Measurements from ENCODE around the gene ANXA5.

Gene ANXA5

GRCh38 chr4:121654738-121655137 is 42.0 kb downstream of the ANXA5 start:
- Histone ChIP-seq H3K4me3 (no peak overlapping the region), H3K27ac (no peak overlapping the region)

- H3K4me3 ChIP-seq: no peak overlapping the region
- no peak overlapping the region for H3K27ac ChIP-seq
These were observed 42.8 kb downstream of the ANXA5 start for GRCh38 chr4:121653986-121654385.

GRCh38 chr4:121653214-121653613 is 43.6 kb downstream of the ANXA5 start:
- Histone ChIP-seq H3K4me3 (no peak overlapping the region), H3K27ac (no peak overlapping the region)

DNA sequence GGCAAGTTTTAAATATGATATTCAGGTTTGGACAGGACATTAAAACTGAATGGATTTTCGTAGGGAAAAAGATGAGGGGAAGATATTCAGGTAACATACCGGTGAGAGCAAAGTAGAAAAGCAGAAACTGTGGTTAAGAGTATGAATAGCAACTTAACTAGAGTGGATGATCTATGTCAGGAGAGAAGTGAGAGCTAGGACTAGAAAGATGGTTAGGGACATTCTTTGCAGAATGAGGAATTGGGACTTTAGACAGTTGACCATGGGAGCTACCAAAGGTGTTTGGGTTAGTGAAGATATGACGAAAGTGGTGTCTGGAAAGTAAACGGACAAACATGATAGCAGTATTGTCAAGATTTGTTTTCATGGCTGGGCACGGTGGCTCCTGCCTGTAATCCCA is 45.2 kb downstream of the ANXA5 start:
- no peak overlapping the region for H3K27ac ChIP-seq
- H3K4me3 ChIP-seq: no peak overlapping the region

DNA sequence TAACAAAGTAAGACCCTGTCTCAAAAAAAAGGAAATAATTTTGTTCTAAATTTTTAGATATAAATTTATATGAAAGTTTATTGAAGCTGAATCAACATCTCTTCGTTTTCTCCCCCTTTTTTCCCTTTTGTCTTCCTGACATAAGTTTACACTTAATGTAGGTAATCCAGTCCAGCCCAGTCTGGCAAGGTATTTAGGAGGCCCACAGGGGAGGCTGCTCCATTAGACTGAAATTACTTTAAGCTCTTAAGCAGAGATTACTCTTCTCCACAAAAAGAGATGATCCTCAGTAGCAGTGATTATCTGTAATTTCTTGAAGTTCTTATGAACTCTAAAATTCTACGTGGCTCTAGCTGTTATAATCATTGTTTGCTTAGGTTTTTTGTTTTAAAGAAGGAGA is 46.0 kb downstream of the ANXA5 start:
- H3K4me3 ChIP-seq: no peak overlapping the region

GRCh38 chr4:121648516-121648915 is 48.3 kb downstream of the ANXA5 start:
- Histone ChIP-seq H3K4me3 (no peak overlapping the region), H3K27ac (no peak overlapping the region)

More for the DNA sequence above, 46.0 kb downstream of the ANXA5 start:
- H3K27ac ChIP-seq: no peak overlapping the region

- no peak overlapping the region for H3K27ac ChIP-seq
- H3K4me3 ChIP-seq: no peak overlapping the region
These were observed 53.7 kb downstream of the ANXA5 start for GRCh38 chr4:121642876-121643585.

- H3K4me3 ChIP-seq: no peak overlapping the region
- no peak overlapping the region for H3K27ac ChIP-seq
These were observed 54.5 kb downstream of the ANXA5 start for GRCh38 chr4:121642292-121642691.

DNA sequence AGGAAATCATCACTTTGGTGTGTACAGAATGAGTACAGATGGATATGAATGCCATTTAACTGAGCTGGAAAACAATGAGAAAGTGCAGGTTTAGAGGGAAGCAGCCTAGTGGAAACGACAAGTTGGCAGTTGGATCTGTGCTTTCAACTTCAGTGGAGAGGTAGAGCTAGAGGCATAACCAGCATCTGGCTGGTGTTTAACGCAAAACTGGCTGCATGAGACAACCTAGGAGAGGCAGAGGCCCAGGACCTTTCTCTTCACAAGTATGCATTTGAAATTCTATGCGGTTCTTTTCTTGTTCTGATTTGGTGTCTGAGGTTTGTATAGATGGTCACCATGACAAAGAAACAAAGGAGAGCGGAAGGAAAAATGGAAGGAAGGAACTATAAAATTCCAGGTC is 63.1 kb downstream of the ANXA5 start:
- H3K4me3 ChIP-seq: no peak overlapping the region
- no peak overlapping the region for H3K27ac ChIP-seq

GRCh38 chr4:121632636-121633035 is 64.1 kb downstream of the ANXA5 start:
- no peak overlapping the region for H3K27ac ChIP-seq

More at GRCh38 chr4:121632636-121633035, 64.1 kb downstream of the ANXA5 start:
- no peak overlapping the region for H3K4me3 ChIP-seq
